ENCODE data around the gene CMIP.

GRCh38 chr16:81553814-81554675 lies 109.4 kb downstream of the CMIP start:
- no peak for TF ChIP-seq CTCF (conservative IDR thresholded peaks at IDR 0.05; ENCODE audit: low read length)
- no peak for TF ChIP-seq EZH2phosphoT487 (IDR thresholded peaks at IDR 0.05; ENCODE audit: borderline replicate concordance)

Measured in Loucy (cell line).